Measurements from ENCODE around the gene ZP1. TPM values are rescaled to one million over a fixed set of nuclear protein-coding genes. Genes with fewer than 3 reads are reported as not detected.

Gene ZP1
- total RNA-seq, 2 experiments from 2014 or later: not detected

DNA sequence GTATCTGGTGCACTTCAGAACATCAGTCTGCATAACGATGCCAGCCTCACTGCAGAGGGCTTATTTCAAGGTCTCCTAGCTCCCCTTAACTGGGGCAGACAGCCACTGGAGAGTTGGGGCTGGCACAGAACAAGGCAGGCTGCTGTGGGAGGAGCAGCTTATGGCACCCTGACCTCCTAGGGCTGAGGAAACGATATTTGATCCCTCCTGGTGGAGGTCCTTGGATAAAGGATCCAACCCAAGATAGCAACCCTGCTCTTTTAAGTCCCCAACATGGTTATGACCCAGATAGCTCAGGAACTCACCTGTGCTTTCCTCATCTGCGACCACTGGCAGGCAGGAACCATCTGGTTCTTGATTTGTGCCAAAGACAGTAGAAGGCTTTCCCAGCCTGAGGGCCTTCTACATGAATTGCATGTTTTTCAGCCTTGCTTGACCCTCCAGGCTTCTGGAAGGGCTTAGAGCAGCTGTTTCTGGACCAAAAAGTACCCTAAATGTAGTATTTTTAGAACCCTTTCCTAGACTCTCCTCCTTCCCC, 49.4 kb downstream of the ZP1 start:
- H3K4me1 ChIP-seq (ENCODE audit: insufficient read depth, low read length, poor library complexity, severe bottlenecking): peaks cover 52% of the 10 kb centered on the region
- no TSS peak for BruUV-seq (replicated peaks)
- H4K20me1 ChIP-seq (ENCODE audit: insufficient read depth, low read length): peaks cover 13% of the 10 kb centered on the region; the same call in 1 of the 2 replicates
- no peak for DNase-seq (ENCODE audit: low spot score)
- H3K27ac ChIP-seq (ENCODE audit: low read depth, low read length, poor library complexity, severe bottlenecking): no peak overlapping the region
- peaks cover 57% of the 10 kb centered on the region for H3K79me2 ChIP-seq (ENCODE audit: insufficient read depth, low read depth, low read length)
- intact Hi-C loops (cut with micrococcal nuclease; ENCODE audit: unreplicated experiment): no loop called here
- no peaks in the 10 kb centered on the region for H3K9me3 ChIP-seq (ENCODE audit: low read length)
- H3K9me2 ChIP-seq (ENCODE audit: insufficient read depth, low read length): no peaks in the 10 kb centered on the region
- POLR2A ChIA-PET: interaction anchor here (1.3 kb wide), 1 partner anchor 17 kb away, joined by 3 read pairs; no protein-coding TSS in a partner anchor
- peaks cover 59% of the 10 kb centered on the region for H3K36me3 ChIP-seq (ENCODE audit: insufficient read depth, low read length)
- H3K4me2 ChIP-seq (ENCODE audit: low read length): peak overlapping the region; percentile 77
- no peak overlapping the region for H2AFZ ChIP-seq (ENCODE audit: low read length)
- CTCF ChIA-PET (ENCODE audit: unreplicated experiment): interaction anchor here (1.5 to 2.8 kb wide), 2 partner anchors 12 to 17 kb away, joined by 4 to 12 read pairs; no protein-coding TSS in a partner anchor
- H3K4me3 ChIP-seq (ENCODE audit: low read depth, low read length, poor library complexity, severe bottlenecking): peak overlapping the region; percentile 9
- no peak for TF ChIP-seq EZH2phosphoT487 (IDR thresholded peaks at IDR 0.05; ENCODE audit: borderline replicate concordance, low read depth, low read length)
- TF ChIP-seq, protein P1, sequence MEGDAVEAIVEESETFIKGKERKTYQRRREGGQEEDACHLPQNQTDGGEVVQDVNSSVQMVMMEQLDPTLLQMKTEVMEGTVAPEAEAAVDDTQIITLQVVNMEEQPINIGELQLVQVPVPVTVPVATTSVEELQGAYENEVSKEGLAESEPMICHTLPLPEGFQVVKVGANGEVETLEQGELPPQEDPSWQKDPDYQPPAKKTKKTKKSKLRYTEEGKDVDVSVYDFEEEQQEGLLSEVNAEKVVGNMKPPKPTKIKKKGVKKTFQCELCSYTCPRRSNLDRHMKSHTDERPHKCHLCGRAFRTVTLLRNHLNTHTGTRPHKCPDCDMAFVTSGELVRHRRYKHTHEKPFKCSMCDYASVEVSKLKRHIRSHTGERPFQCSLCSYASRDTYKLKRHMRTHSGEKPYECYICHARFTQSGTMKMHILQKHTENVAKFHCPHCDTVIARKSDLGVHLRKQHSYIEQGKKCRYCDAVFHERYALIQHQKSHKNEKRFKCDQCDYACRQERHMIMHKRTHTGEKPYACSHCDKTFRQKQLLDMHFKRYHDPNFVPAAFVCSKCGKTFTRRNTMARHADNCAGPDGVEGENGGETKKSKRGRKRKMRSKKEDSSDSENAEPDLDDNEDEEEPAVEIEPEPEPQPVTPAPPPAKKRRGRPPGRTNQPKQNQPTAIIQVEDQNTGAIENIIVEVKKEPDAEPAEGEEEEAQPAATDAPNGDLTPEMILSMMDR (conservative IDR thresholded peaks at IDR 0.05; ENCODE audit: low read length): no peak

DNA sequence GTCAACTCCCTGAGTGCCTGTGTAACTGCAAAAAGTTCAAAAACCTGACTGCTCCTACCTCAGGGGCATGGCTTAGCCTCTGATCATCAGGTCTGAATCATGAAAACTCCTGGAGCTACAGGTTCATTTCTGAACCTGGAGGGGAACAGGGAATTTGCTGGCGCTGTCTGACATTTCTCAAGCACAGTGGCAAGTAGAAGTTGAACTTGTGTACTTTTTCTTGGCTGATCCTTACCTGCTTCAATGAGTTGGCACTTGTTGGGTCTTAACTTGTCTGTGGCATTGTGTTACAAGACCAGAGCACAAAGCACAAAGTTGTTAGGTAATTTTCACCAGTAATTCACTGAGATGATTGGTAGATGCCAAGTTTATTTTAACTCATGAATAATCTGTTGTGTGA, 49.9 kb downstream of the ZP1 start:
- POLR2A ChIA-PET: interaction anchor here (1.0 to 1.3 kb wide), 2 partner anchors 11 to 16 kb away, joined by 3 read pairs; partner anchors contain the start of gene PRPF19
- intact Hi-C loops (cut with micrococcal nuclease; ENCODE audit: unreplicated experiment): no loop called here
- no TSS peak for BruUV-seq (replicated peaks)
- H3K4me2 ChIP-seq (ENCODE audit: low read length): peak overlapping the region; percentile 77
- CTCF ChIA-PET (ENCODE audit: unreplicated experiment): no interaction called here
- TF ChIP-seq, protein P1 (conservative IDR thresholded peaks at IDR 0.05; ENCODE audit: low read length): no peak
- no peak for TF ChIP-seq EZH2phosphoT487 (IDR thresholded peaks at IDR 0.05; ENCODE audit: borderline replicate concordance, low read depth, low read length)
- H3K9me2 ChIP-seq (ENCODE audit: insufficient read depth, low read length): no peaks in the 10 kb centered on the region
- H2AFZ ChIP-seq (ENCODE audit: low read length): no peak overlapping the region
- H4K20me1 ChIP-seq (ENCODE audit: insufficient read depth, low read length): peaks cover 13% of the 10 kb centered on the region; the same call in 1 of the 2 replicates
- peaks cover 64% of the 10 kb centered on the region for H3K36me3 ChIP-seq (ENCODE audit: insufficient read depth, low read length)
- peaks cover 46% of the 10 kb centered on the region for H3K4me1 ChIP-seq (ENCODE audit: insufficient read depth, low read length, poor library complexity, severe bottlenecking)
- DNase-seq (ENCODE audit: low spot score): no peak
- no peaks in the 10 kb centered on the region for H3K9me3 ChIP-seq (ENCODE audit: low read length)
- peaks cover 57% of the 10 kb centered on the region for H3K79me2 ChIP-seq (ENCODE audit: insufficient read depth, low read depth, low read length)
- no peak overlapping the region for H3K27ac ChIP-seq (ENCODE audit: low read depth, low read length, poor library complexity, severe bottlenecking)
- H3K4me3 ChIP-seq (ENCODE audit: low read depth, low read length, poor library complexity, severe bottlenecking): no peak overlapping the region

Measured in OCI-LY7 (cell line).